Measurements from ENCODE around the gene DHRS7C.

DHRS7C gene

DNA sequence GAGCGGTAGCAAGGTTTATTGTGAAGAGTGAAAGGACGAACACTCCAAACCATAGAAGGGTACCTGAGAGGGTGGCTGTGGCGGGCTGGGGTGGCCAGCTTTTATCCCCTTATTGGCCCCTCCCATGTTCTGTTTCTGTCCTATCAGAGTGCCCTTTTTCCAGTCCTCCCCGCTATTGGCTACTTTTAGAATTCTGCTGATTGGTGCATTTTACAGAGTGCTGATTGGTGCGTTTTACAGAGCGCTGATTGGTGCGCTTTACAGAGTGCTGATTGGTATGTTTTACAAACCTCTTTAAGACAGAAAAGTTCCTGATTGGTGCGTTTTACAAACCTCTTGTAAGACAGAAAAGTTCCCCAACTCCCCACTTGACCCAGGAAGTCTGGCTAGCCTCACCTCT, 18.0 kb upstream of the DHRS7C start:
- no peak overlapping the region for H3K27ac ChIP-seq (ENCODE audit: insufficient read depth in 1 of 2, low read depth in 1 of 2, low read length in 2 of 2, poor library complexity in 1 of 2, severe bottlenecking in 2 of 2)
- ChIA-PET POLR2A (no interaction called here), CTCF (no interaction called here)
- WGBS (ENCODE audit: insufficient coverage), result 95% methylated on average over 5 of the region's 8 CpGs
- DNase-seq, result no peak
- no peaks in the 10 kb centered on the region for H3K4me1 ChIP-seq (ENCODE audit: control extremely low read depth in 1 of 4, control insufficient read depth in 4 of 4, insufficient read depth in 4 of 4, low read length in 3 of 4)
- H3K27me3 ChIP-seq (replicated peaks in 2 of 5; ENCODE audit: control insufficient read depth in 4 of 5, insufficient read depth in 5 of 5, low read length in 4 of 5), result peaks cover 0 to 6% (median 3%) of the 10 kb centered on the region in 5 experiments
- no peaks in the 10 kb centered on the region for H3K36me3 ChIP-seq (ENCODE audit: control insufficient read depth in 4 of 4, insufficient read depth in 4 of 4, low read length in 3 of 4)
- H3K4me3 ChIP-seq (ENCODE audit: control insufficient read depth in 1 of 7, extremely low read depth in 1 of 7, insufficient read depth in 4 of 7, low read depth in 2 of 7, low read length in 6 of 7), result no peak overlapping the region
- peaks cover 0 to 4% (median 2%) of the 10 kb centered on the region in 5 experiments for H3K9me3 ChIP-seq (ENCODE audit: control extremely low read depth in 1 of 5, control insufficient read depth in 4 of 5, insufficient read depth in 2 of 5, low read depth in 1 of 5, low read length in 4 of 5)

DNA sequence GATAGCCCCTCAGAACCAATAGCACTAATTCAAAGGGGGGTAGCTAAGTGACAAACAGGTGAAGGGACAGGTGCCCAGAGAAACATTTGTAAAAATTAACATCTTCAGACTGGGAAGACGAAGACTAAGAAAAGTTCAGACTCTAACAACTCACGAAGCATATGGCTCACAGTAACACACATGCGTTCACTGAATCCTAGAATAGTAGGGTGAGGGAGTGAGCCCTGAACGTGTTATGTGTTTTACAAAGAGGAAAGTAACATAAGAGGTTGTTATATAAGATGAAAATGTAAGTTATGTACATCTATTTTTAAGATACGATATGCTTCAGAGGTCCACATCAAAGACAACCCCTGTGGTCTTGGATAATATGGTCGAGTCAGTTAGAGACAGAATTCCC, 15.3 kb upstream of the DHRS7C start:
- Histone ChIP-seq H3K27ac (ENCODE audit: insufficient read depth in 1 of 2, low read depth in 1 of 2, low read length in 2 of 2, poor library complexity in 1 of 2, severe bottlenecking in 2 of 2) (no peak overlapping the region), H3K27me3 (replicated peaks in 2 of 5; ENCODE audit: control insufficient read depth in 4 of 5, insufficient read depth in 5 of 5, low read length in 4 of 5) (peaks cover 0 to 7% (median 3%) of the 10 kb centered on the region in 5 experiments), H3K4me1 (ENCODE audit: control extremely low read depth in 1 of 4, control insufficient read depth in 4 of 4, insufficient read depth in 4 of 4, low read length in 3 of 4) (no peaks in the 10 kb centered on the region), H3K4me3 (ENCODE audit: control insufficient read depth in 1 of 7, extremely low read depth in 1 of 7, insufficient read depth in 4 of 7, low read depth in 2 of 7, low read length in 6 of 7) (no peak overlapping the region), H3K9me3 (ENCODE audit: control extremely low read depth in 1 of 5, control insufficient read depth in 4 of 5, insufficient read depth in 2 of 5, low read depth in 1 of 5, low read length in 4 of 5) (peaks cover 0 to 9% (median 2%) of the 10 kb centered on the region in 5 experiments), H3K36me3 (ENCODE audit: control insufficient read depth in 4 of 4, insufficient read depth in 4 of 4, low read length in 3 of 4) (no peaks in the 10 kb centered on the region)
- DNase-seq, result no peak
- ChIA-PET CTCF (no interaction called here), POLR2A (no interaction called here)
- WGBS (ENCODE audit: insufficient coverage), result 97% methylated on average over 5 of the region's 6 CpGs

DNA sequence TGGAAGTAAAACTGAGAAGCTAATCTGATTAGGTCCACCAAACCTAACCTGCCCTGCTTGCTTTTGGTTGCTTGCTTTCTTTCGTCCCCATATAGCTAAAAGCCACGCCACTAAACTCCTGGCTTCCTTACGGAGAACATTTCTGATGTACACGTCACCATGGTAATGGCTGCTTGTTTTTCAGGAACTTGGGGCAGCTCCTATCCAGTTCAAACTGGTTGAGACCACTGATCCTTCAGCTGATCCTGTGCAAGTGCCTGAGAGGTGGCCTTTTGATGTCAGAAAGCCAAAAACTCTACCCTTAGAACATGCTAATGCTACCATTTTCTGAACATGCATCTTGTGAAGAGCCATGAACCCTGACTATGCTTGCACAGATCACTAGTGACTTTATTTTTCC, 14.4 kb upstream of the DHRS7C start:
- WGBS (ENCODE audit: insufficient coverage), result 32% methylated on average over 4 of the region's 4 CpGs
- CTCF ChIA-PET, result no interaction called here

DNA sequence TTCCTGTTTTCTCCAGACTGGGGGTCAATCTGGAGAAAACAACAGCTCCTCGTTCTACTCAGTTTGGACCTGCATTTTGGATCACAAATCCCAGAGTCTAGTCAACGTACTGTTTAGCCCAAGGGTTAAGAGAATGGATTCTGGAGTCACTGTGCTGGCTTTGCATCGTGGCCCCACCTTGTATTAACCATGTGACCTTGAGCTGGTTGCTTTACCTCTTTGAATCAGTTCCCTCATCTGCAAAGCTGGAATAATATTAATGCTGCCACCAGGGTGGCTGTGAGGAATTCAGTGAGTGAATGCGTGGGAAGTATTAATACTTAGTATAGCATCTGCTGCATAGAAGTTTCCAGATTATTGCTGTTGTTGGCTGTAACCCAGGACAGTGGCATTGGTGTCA, 11.3 kb upstream of the DHRS7C start:
- Histone ChIP-seq H3K27me3 (replicated peaks in 2 of 5; ENCODE audit: control insufficient read depth in 4 of 5, insufficient read depth in 5 of 5, low read length in 4 of 5) (peaks cover 2 to 6% (median 3%) of the 10 kb centered on the region in 5 experiments), H3K36me3 (ENCODE audit: control insufficient read depth in 4 of 4, insufficient read depth in 4 of 4, low read length in 3 of 4) (no peaks in the 10 kb centered on the region), H3K27ac (ENCODE audit: insufficient read depth in 1 of 2, low read depth in 1 of 2, low read length in 2 of 2, poor library complexity in 1 of 2, severe bottlenecking in 2 of 2) (no peak overlapping the region), H3K4me1 (ENCODE audit: control extremely low read depth in 1 of 4, control insufficient read depth in 4 of 4, insufficient read depth in 4 of 4, low read length in 3 of 4) (no peaks in the 10 kb centered on the region), H3K4me3 (ENCODE audit: control insufficient read depth in 1 of 7, extremely low read depth in 1 of 7, insufficient read depth in 4 of 7, low read depth in 2 of 7, low read length in 6 of 7) (no peak overlapping the region), H3K9me3 (ENCODE audit: control extremely low read depth in 1 of 5, control insufficient read depth in 4 of 5, insufficient read depth in 2 of 5, low read depth in 1 of 5, low read length in 4 of 5) (peaks cover 0 to 9% (median 2%) of the 10 kb centered on the region in 5 experiments)
- DNase-seq, result no peak
- POLR2A ChIA-PET, result no interaction called here
- WGBS (ENCODE audit: insufficient coverage), result 72% methylated on average over 4 of the region's 4 CpGs
- CTCF ChIA-PET, result no interaction called here

More for the DNA sequence above, 14.4 kb upstream of the DHRS7C start:
- H3K9me3 ChIP-seq (ENCODE audit: control extremely low read depth in 1 of 5, control insufficient read depth in 4 of 5, insufficient read depth in 2 of 5, low read depth in 1 of 5, low read length in 4 of 5), result peaks cover 0 to 9% (median 2%) of the 10 kb centered on the region in 5 experiments
- peak in 2 of 3 donors; percentile 14 to 72 for DNase-seq
- no peak overlapping the region for H3K4me3 ChIP-seq (ENCODE audit: control insufficient read depth in 1 of 7, extremely low read depth in 1 of 7, insufficient read depth in 4 of 7, low read depth in 2 of 7, low read length in 6 of 7)
- H3K36me3 ChIP-seq (ENCODE audit: control insufficient read depth in 4 of 4, insufficient read depth in 4 of 4, low read length in 3 of 4), result no peaks in the 10 kb centered on the region
- peaks cover 2 to 4% (median 3%) of the 10 kb centered on the region in 5 experiments for H3K27me3 ChIP-seq (replicated peaks in 2 of 5; ENCODE audit: control insufficient read depth in 4 of 5, insufficient read depth in 5 of 5, low read length in 4 of 5)
- POLR2A ChIA-PET, result no interaction called here
- no peaks in the 10 kb centered on the region for H3K4me1 ChIP-seq (ENCODE audit: control extremely low read depth in 1 of 4, control insufficient read depth in 4 of 4, insufficient read depth in 4 of 4, low read length in 3 of 4)
- no peak overlapping the region for H3K27ac ChIP-seq (ENCODE audit: insufficient read depth in 1 of 2, low read depth in 1 of 2, low read length in 2 of 2, poor library complexity in 1 of 2, severe bottlenecking in 2 of 2)

DNA sequence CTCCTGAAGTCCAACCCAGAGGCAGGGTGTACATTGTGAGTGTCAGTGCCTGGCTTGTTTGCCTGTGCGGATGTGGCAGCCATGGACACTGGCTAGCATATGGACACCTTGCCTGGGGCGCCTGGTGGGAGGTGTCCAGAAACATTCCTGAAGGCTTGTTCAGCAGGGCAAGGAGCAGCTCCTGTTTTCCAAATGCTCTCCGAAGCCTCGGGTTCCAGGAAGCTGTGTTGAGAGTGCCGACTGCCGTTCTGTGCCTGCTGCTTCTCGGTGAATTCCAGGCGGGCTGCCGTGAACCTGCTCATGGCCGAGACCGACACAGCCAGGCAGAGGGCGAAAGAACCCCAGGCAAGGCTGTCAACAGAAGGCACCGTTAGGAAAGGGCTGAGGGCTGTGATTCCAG, 10.9 kb upstream of the DHRS7C start:
- peaks cover 0 to 9% (median 2%) of the 10 kb centered on the region in 5 experiments for H3K9me3 ChIP-seq (ENCODE audit: control extremely low read depth in 1 of 5, control insufficient read depth in 4 of 5, insufficient read depth in 2 of 5, low read depth in 1 of 5, low read length in 4 of 5)
- H3K4me3 ChIP-seq (ENCODE audit: control insufficient read depth in 1 of 7, extremely low read depth in 1 of 7, insufficient read depth in 4 of 7, low read depth in 2 of 7, low read length in 6 of 7), result no peak overlapping the region
- no peaks in the 10 kb centered on the region for H3K36me3 ChIP-seq (ENCODE audit: control insufficient read depth in 4 of 4, insufficient read depth in 4 of 4, low read length in 3 of 4)
- 83% methylated on average over 13 of the region's 13 CpGs for WGBS (ENCODE audit: insufficient coverage)
- H3K27me3 ChIP-seq (replicated peaks in 2 of 5; ENCODE audit: control insufficient read depth in 4 of 5, insufficient read depth in 5 of 5, low read length in 4 of 5), result peaks cover 2 to 6% (median 3%) of the 10 kb centered on the region in 5 experiments
- ChIA-PET CTCF (no interaction called here), POLR2A (no interaction called here)
- no peak overlapping the region for H3K27ac ChIP-seq (ENCODE audit: insufficient read depth in 1 of 2, low read depth in 1 of 2, low read length in 2 of 2, poor library complexity in 1 of 2, severe bottlenecking in 2 of 2)
- DNase-seq, result no peak
- H3K4me1 ChIP-seq (ENCODE audit: control extremely low read depth in 1 of 4, control insufficient read depth in 4 of 4, insufficient read depth in 4 of 4, low read length in 3 of 4), result no peaks in the 10 kb centered on the region

DNA sequence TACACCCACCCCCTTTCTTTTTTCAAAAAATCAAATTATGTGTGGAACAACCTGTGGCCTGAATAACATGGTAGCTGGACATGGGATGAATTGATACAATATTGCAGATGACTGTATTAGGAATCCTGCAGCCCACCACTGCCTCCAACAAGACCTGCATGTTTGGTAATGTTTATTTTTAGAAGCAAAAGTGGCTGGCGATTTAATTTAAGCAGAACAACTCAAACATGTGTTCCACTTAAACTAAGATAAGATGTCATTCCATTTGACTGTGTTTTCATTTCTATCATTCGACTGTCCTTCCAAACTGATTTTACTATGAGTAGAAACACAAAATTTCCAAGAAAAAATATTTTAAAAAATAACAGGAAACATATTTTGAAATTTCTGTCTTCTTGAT, 10.1 kb upstream of the DHRS7C start:
- Histone ChIP-seq H3K4me3 (ENCODE audit: control insufficient read depth in 1 of 7, extremely low read depth in 1 of 7, insufficient read depth in 4 of 7, low read depth in 2 of 7, low read length in 6 of 7) (no peak overlapping the region), H3K27me3 (replicated peaks in 2 of 5; ENCODE audit: control insufficient read depth in 4 of 5, insufficient read depth in 5 of 5, low read length in 4 of 5) (peaks cover 2 to 5% (median 3%) of the 10 kb centered on the region in 5 experiments), H3K27ac (ENCODE audit: insufficient read depth in 1 of 2, low read depth in 1 of 2, low read length in 2 of 2, poor library complexity in 1 of 2, severe bottlenecking in 2 of 2) (no peak overlapping the region), H3K4me1 (ENCODE audit: control extremely low read depth in 1 of 4, control insufficient read depth in 4 of 4, insufficient read depth in 4 of 4, low read length in 3 of 4) (no peaks in the 10 kb centered on the region), H3K9me3 (ENCODE audit: control extremely low read depth in 1 of 5, control insufficient read depth in 4 of 5, insufficient read depth in 2 of 5, low read depth in 1 of 5, low read length in 4 of 5) (peaks cover 0 to 9% (median 2%) of the 10 kb centered on the region in 5 experiments), H3K36me3 (ENCODE audit: control insufficient read depth in 4 of 4, insufficient read depth in 4 of 4, low read length in 3 of 4) (no peaks in the 10 kb centered on the region)
- no CpG with 5 or more reads among the region's 2 CpGs for WGBS (ENCODE audit: insufficient coverage)
- POLR2A ChIA-PET, result no interaction called here
- CTCF ChIA-PET, result no interaction called here
- no peak for DNase-seq

DNA sequence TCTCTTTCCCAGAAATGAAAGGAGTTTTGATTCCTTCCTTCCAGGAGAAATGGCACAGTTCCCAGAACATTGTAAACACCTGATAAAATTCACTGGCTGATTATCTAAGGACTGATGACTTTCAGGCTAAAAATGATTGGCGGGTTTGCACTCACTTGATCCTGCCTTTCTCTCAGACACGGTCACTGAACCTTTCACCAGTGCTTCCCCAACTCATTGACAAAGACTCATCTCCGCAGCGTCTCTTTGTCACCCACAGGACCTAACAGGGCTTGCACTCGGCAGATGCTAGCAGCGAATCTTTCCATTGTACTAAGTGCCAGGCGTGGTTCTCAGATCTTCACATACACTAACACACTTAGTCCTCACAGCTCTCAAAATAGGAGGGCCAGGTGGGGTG, 7.3 kb upstream of the DHRS7C start:
- Histone ChIP-seq H3K27me3 (replicated peaks in 2 of 5; ENCODE audit: control insufficient read depth in 4 of 5, insufficient read depth in 5 of 5, low read length in 4 of 5) (peaks cover 0 to 6% (median under 1%) of the 10 kb centered on the region in 5 experiments), H3K27ac (ENCODE audit: insufficient read depth in 1 of 2, low read depth in 1 of 2, low read length in 2 of 2, poor library complexity in 1 of 2, severe bottlenecking in 2 of 2) (no peak overlapping the region), H3K4me1 (ENCODE audit: control extremely low read depth in 1 of 4, control insufficient read depth in 4 of 4, insufficient read depth in 4 of 4, low read length in 3 of 4) (no peaks in the 10 kb centered on the region), H3K9me3 (ENCODE audit: control extremely low read depth in 1 of 5, control insufficient read depth in 4 of 5, insufficient read depth in 2 of 5, low read depth in 1 of 5, low read length in 4 of 5) (peaks cover 0 to 2% (median 0%) of the 10 kb centered on the region in 5 experiments), H3K36me3 (ENCODE audit: control insufficient read depth in 4 of 4, insufficient read depth in 4 of 4, low read length in 3 of 4) (no peaks in the 10 kb centered on the region), H3K4me3 (ENCODE audit: control insufficient read depth in 1 of 7, extremely low read depth in 1 of 7, insufficient read depth in 4 of 7, low read depth in 2 of 7, low read length in 6 of 7) (no peak overlapping the region)
- WGBS (ENCODE audit: insufficient coverage), result 93% methylated on average over 5 of the region's 7 CpGs
- no peak for DNase-seq
- ChIA-PET CTCF (no interaction called here), POLR2A (no interaction called here)

All from common myeloid progenitor, CD34-positive (primary cell).